GM19193 (cell line): ENCODE data around the gene LRP4.
A peak's percentile ranks its signal among the peaks of the same experiment; 100 is the strongest.

Source experiments
- POLR2A ChIP-seq: IDR thresholded peaks from 4 replicates; pipeline ENCODE4 v1.6.1; 2011; ENCODE audit not compliant: insufficient read depth, insufficient read length; ENCODE audit errors: extremely low read depth

Gene LRP4

DNA sequence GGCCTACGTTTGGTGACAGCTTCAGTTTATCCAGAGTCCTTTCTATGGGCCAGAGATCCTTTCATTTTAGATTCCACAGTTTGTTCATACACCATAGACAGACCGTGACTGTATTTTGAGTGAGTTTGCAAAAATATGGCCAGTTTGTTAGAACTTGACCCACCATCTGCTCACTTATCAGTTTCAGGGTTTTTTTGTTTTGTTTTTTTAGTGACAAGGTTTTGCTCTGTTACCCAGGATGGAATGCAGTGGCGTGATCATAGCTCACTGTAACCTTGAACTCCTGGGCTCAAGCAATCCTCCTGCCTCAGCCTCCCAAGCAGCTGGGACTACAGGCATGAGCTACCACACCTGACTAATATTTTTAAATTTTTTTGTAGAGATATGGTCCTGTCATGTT lies 63.2 kb downstream of the LRP4 start:
- TF ChIP-seq POLR2A, result no peak

GRCh38 chr11:46850829-46851380 lies 67.4 kb downstream of the LRP4 start:
- TF ChIP-seq POLR2A, result no peak

DNA sequence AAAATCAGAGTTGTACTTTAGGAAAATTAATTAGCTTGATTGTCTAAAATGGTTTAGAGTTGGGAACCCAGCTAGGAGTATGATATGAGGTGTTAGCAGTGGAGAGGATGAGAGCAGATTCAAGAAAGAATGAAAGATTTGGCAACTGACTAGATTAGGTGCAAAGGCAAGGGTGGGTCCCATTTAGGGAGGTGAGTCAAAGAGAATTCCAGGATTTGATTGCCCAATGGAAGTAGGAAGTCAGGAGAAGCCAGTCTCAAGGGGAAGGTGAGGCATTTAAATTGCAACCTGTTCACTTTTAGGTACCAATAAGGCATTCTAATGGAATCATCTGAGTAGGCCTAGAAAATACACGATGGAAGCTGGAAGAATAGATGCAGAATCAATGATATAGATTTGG lies 68.7 kb downstream of the LRP4 start:
- TF ChIP-seq POLR2A, result no peak

GRCh38 chr11:46846510-46846830 lies 71.9 kb downstream of the LRP4 start:
- TF ChIP-seq POLR2A, result no peak

GRCh38 chr11:46845740-46846509 lies 72.4 kb downstream of the LRP4 start, which contains the start of gene CKAP5:
Gene CKAP5, minus strand, starts transcription at chr11:46846280. Its CDS starts 25,049 bp downstream, at chr11:46821231.
- TF ChIP-seq POLR2A, result peak; percentile 85

GRCh38 chr11:46845440-46845739 lies 73.0 kb downstream of the LRP4 start:
- no peak for TF ChIP-seq POLR2A

DNA sequence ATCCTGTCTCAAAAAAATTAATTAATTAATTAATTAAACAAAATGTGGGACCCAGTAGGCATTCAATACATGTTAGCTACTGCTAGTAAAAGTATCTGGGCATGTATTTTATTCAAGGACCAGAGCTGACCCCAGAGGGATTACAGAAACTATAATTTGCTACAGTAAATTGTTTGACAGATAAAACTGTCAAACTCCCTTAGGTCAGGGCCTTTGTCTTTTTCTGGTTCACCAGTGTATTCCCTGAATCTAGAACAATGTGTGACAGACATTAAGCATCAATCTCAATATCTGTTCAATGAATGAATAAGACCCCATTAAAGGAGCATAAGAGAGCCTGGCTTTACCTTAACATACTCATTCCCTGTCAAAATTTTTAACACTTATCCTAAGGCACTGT lies 78.2 kb downstream of the LRP4 start:
- no peak for TF ChIP-seq POLR2A

- TF ChIP-seq POLR2A, result no peak
These were observed 79.8 kb downstream of the LRP4 start for GRCh38 chr11:46838501-46838900.

DNA sequence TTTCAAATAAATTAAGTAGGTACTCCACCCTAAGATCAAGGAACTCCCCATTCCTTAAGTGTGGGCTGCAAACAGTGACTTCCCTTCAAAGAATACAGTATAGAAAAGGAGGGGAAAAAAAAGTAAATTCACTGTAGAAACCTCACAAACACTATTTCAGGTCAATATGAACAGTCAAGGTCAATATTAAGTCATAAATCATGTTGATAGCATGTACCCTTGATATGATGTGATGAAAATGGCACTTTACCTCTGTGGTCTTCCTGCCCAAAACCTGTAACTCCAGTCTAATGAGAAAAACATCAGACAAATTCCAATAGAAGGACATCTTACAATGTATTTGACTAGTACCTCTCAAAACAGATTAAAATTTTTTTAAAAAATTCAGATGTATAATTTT lies 80.5 kb downstream of the LRP4 start:
- no peak for TF ChIP-seq POLR2A

GRCh38 chr11:46836870-46837269 lies 81.5 kb downstream of the LRP4 start:
- no peak for TF ChIP-seq POLR2A

- no peak for TF ChIP-seq POLR2A
These were observed 81.9 kb downstream of the LRP4 start for GRCh38 chr11:46836431-46836830.

GRCh38 chr11:46835897-46836296 lies 82.5 kb downstream of the LRP4 start:
- no peak for TF ChIP-seq POLR2A

DNA sequence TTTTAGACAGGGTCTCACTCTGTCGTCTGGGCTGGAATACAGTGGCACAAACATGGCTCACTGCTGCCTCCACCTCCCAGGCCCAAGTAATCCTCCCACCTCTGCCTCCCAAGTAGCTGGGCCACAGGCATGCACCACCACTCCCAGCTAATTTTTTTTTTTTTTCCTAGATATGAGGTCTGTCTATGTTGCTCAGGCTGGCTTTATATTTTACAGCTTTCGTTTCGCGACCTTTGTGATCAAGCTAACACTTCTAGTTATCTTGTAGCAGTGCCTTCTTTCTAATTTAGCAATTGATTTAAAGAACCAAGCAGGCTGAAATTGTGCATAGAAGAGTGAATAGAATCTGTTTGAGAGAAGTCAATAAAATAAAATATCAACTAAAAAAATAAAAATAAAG lies 83.5 kb downstream of the LRP4 start:
- no peak for TF ChIP-seq POLR2A

DNA sequence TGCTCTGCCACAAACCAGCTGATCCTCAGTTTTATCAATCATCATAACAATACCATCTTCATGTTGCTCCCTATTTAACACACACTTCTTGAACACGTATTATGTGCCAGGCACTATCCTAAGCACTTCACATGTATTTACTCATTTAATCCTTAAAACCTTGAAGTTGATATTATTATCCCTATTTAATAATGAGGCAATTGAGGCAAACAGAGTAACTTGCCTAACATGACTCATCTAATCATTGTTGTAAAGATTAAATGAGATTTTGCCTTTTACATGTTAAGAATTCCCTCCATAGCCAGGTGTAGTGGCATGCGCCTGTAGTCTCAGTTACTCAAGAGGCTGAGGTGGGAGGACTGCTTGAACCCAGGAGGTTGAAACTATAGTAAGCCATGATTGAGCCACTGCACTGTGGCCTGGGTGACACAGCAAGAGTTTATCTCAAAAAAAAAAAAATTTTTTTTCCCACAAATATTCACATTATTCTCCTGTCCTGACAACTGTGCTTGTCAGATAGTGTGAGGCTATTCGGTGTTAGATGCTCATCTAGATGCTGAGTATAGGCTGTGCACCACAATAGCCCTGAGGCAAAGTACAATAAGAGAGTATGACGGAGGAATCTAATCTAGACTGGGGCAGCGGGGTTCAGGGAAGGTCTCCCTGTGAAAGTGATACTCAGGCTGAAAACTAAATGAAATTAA lies 85.7 kb downstream of the LRP4 start:
- TF ChIP-seq POLR2A, result no peak

DNA sequence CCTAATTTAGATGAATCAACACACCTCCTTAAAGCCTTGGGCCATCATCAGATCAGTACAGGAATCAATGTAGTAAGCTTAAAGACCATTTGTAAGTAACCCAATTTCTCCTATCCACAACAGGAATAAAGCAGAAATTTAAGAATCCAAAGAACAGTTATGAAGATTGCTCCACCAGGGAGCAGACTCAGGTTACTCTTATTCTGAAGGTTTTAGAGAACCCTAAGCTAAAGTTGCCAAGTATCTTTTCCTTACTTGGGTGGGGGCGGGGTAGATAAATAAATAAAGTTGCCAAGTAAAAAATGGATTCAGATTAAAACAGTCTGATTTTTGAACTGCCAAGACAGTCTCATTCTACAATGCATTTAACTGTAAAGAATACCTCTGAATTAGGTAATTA lies 90.4 kb downstream of the LRP4 start:
- no peak for TF ChIP-seq POLR2A

GRCh38 chr11:46826310-46827044 lies 91.9 kb downstream of the LRP4 start:
- no peak for TF ChIP-seq POLR2A

GRCh38 chr11:46808799-46809431 lies 109.4 kb downstream of the LRP4 start:
- no peak for TF ChIP-seq POLR2A
